Activated T-helper 2 cell treated with anti-CD3 and anti-CD28 coated beads, Interferon-gamma antibody, Interleukin-2, Interleukin-4, amounts not matched to agents 10 μg/mL and 5 μg/mL and 100 μg/mL, durations not matched to agents 14 hours and 24 hours and 36 hours (primary cell): Measurements from ENCODE around the gene SUSD2. TPM values are rescaled to one million over a fixed set of nuclear protein-coding genes. Genes with fewer than 3 reads are reported as not detected.
"Not testable (repeated sequence)": the region's sequence is repeated elsewhere in the genome, so short reads cannot be mapped to it uniquely, and the experiment has no call there.

ENCODE experiments used
- DNase-seq: peaks from one replicate; pipeline ENCODE4 v3.0.0; 2021; ENCODE audit warnings: low spot score
- H3K27ac Mint-ChIP-seq: one replicate; pipeline ENCODE4 v1.8.0; 2021; ENCODE audit warnings: mixed read lengths
- H3K27me3 Mint-ChIP-seq: one replicate; pipeline ENCODE4 v1.8.0; 2021; ENCODE audit warnings: low read depth, mixed read lengths
- H3K36me3 Mint-ChIP-seq: one replicate; pipeline ENCODE4 v1.8.0; 2021; ENCODE audit warnings: low read depth, mixed read lengths
- H3K4me1 Mint-ChIP-seq: one replicate; pipeline ENCODE4 v1.8.0; 2021; ENCODE audit warnings: low read depth, mixed read lengths
- H3K4me3 Mint-ChIP-seq: one replicate; pipeline ENCODE4 v1.8.0; 2021; ENCODE audit warnings: low read depth, mild to moderate bottlenecking, moderate library complexity, mixed read lengths
- H3K9me3 Mint-ChIP-seq: one replicate; pipeline ENCODE4 v1.8.0; 2021; ENCODE audit warnings: mixed read lengths
- intact Hi-C: fragments of 100-400 bp; cut with micrococcal nuclease; formaldehyde crosslinking; loops from one replicate; pipeline ENCODE4 v1.15.1; 2023
- total RNA-seq: library from RNA; stranded (reverse); gene quantifications from 2 replicates; pipeline ENCODE4 v1.2.3, GENCODE V29; 2022

The SUSD2 gene
- total RNA-seq, 1 donor from 2014 or later, result 0.32 TPM

GRCh38 chr22:24207264-24208011, 26.2 kb downstream of the SUSD2 start:
- intact Hi-C loops, result loop anchor here (1.0 kb wide), 1 partner anchor 9 kb away; no protein-coding TSS in a partner anchor
- no peaks in the 10 kb centered on the region for H3K36me3 Mint-ChIP-seq
- peaks cover 37% of the 10 kb centered on the region for H3K4me1 Mint-ChIP-seq
- DNase-seq, result no peak
- peak overlapping the region; percentile 47 for H3K4me3 Mint-ChIP-seq
- H3K27me3 Mint-ChIP-seq, result peaks cover 1% of the 10 kb centered on the region
- H3K27ac Mint-ChIP-seq, result peak overlapping the region; percentile 77
- H3K9me3 Mint-ChIP-seq, result no peaks in the 10 kb centered on the region

- no peaks in the 10 kb centered on the region for H3K9me3 Mint-ChIP-seq
- peak overlapping the region; percentile 47 for H3K4me3 Mint-ChIP-seq
- DNase-seq, result no peak
- H3K27ac Mint-ChIP-seq, result peak overlapping the region; percentile 77
- H3K4me1 Mint-ChIP-seq, result peaks cover 37% of the 10 kb centered on the region
- H3K36me3 Mint-ChIP-seq, result no peaks in the 10 kb centered on the region
- intact Hi-C loops, result no loop called here
- peaks cover 1% of the 10 kb centered on the region for H3K27me3 Mint-ChIP-seq
Observed at GRCh38 chr22:24208012-24208749, 26.9 kb downstream of the SUSD2 start.

- Mint-ChIP-seq H3K4me1 (peaks cover 34% of the 10 kb centered on the region), H3K36me3 (no peaks in the 10 kb centered on the region), H3K27ac (no peak overlapping the region), H3K9me3 (no peaks in the 10 kb centered on the region), H3K27me3 (no peaks in the 10 kb centered on the region), H3K4me3 (no peak overlapping the region)
- no peak for DNase-seq
- intact Hi-C loops, result no loop called here
Observed at GRCh38 chr22:24209016-24209415, 27.7 kb downstream of the SUSD2 start.

GRCh38 chr22:24209687-24210086, 28.4 kb downstream of the SUSD2 start:
- Mint-ChIP-seq H3K27ac (no peak overlapping the region), H3K4me3 (no peak overlapping the region), H3K4me1 (peaks cover 33% of the 10 kb centered on the region), H3K9me3 (no peaks in the 10 kb centered on the region), H3K36me3 (no peaks in the 10 kb centered on the region), H3K27me3 (no peaks in the 10 kb centered on the region)
- intact Hi-C loops, result no loop called here
- DNase-seq, result no peak

GRCh38 chr22:24210409-24210808, 29.1 kb downstream of the SUSD2 start:
- intact Hi-C loops, H3K4me3 Mint-ChIP-seq, H3K27ac Mint-ChIP-seq, H3K9me3 Mint-ChIP-seq, H3K36me3 Mint-ChIP-seq, H3K27me3 Mint-ChIP-seq, DNase-seq: not testable (repeated sequence)
- H3K4me1 Mint-ChIP-seq, result peaks cover 27% of the 10 kb centered on the region

GRCh38 chr22:24211716-24212115, 30.4 kb downstream of the SUSD2 start:
- intact Hi-C loops, H3K9me3 Mint-ChIP-seq, H3K27ac Mint-ChIP-seq, DNase-seq, H3K27me3 Mint-ChIP-seq, H3K36me3 Mint-ChIP-seq, H3K4me3 Mint-ChIP-seq: not testable (repeated sequence)
- H3K4me1 Mint-ChIP-seq, result peaks cover 20% of the 10 kb centered on the region

GRCh38 chr22:24213111-24213510, 31.8 kb downstream of the SUSD2 start:
- H3K36me3 Mint-ChIP-seq, H3K4me3 Mint-ChIP-seq, DNase-seq, H3K4me1 Mint-ChIP-seq, H3K27ac Mint-ChIP-seq, H3K9me3 Mint-ChIP-seq, intact Hi-C loops, H3K27me3 Mint-ChIP-seq: not testable (repeated sequence)

- Mint-ChIP-seq H3K27me3 (no peaks in the 10 kb centered on the region), H3K36me3 (no peaks in the 10 kb centered on the region), H3K27ac (no peak overlapping the region), H3K4me1 (peaks cover under 1% of the 10 kb centered on the region), H3K9me3 (no peaks in the 10 kb centered on the region), H3K4me3 (no peak overlapping the region)
- DNase-seq, result no peak
- intact Hi-C loops, result no loop called here
Observed at GRCh38 chr22:24214467-24215285, 33.4 kb downstream of the SUSD2 start.

GRCh38 chr22:24216541-24217209, 35.4 kb downstream of the SUSD2 start:
- H3K9me3 Mint-ChIP-seq, result no peaks in the 10 kb centered on the region
- no peaks in the 10 kb centered on the region for H3K4me1 Mint-ChIP-seq
- H3K27ac Mint-ChIP-seq, result no peak overlapping the region
- H3K36me3 Mint-ChIP-seq, result no peaks in the 10 kb centered on the region
- intact Hi-C loops, result no loop called here
- H3K27me3 Mint-ChIP-seq, result no peaks in the 10 kb centered on the region
- DNase-seq, result no peak
- no peak overlapping the region for H3K4me3 Mint-ChIP-seq

- H3K9me3 Mint-ChIP-seq, result no peaks in the 10 kb centered on the region
- no peaks in the 10 kb centered on the region for H3K4me1 Mint-ChIP-seq
- intact Hi-C loops, result no loop called here
- H3K36me3 Mint-ChIP-seq, result no peaks in the 10 kb centered on the region
- H3K27me3 Mint-ChIP-seq, result no peaks in the 10 kb centered on the region
- no peak for DNase-seq
- H3K4me3 Mint-ChIP-seq, result no peak overlapping the region
- H3K27ac Mint-ChIP-seq, result no peak overlapping the region
Observed at GRCh38 chr22:24217384-24217783, 36.1 kb downstream of the SUSD2 start.

- H3K4me1 Mint-ChIP-seq, result no peaks in the 10 kb centered on the region
- no peak overlapping the region for H3K27ac Mint-ChIP-seq
- H3K4me3 Mint-ChIP-seq, result no peak overlapping the region
Observed at GRCh38 chr22:24219750-24220149, 38.5 kb downstream of the SUSD2 start.

GRCh38 chr22:24224468-24224867, 43.2 kb downstream of the SUSD2 start:
- intact Hi-C loops, result no loop called here
- H3K4me1 Mint-ChIP-seq, result no peaks in the 10 kb centered on the region
- no peak overlapping the region for H3K27ac Mint-ChIP-seq
- no peak for DNase-seq
- H3K4me3 Mint-ChIP-seq, result no peak overlapping the region
- no peaks in the 10 kb centered on the region for H3K36me3 Mint-ChIP-seq
- H3K9me3 Mint-ChIP-seq, result peaks cover 4% of the 10 kb centered on the region
- H3K27me3 Mint-ChIP-seq, result no peaks in the 10 kb centered on the region

More at GRCh38 chr22:24219750-24220149, 38.5 kb downstream of the SUSD2 start:
- DNase-seq, result no peak
- Mint-ChIP-seq H3K9me3 (peaks cover 4% of the 10 kb centered on the region), H3K36me3 (no peaks in the 10 kb centered on the region), H3K27me3 (no peaks in the 10 kb centered on the region)
- intact Hi-C loops, result no loop called here
